T-helper 17 cell (primary cell): ENCODE data around the gene NR2F2. TPM values are rescaled to one million over a fixed set of nuclear protein-coding genes. Genes with fewer than 3 reads are reported as not detected.

Experiments used
- ATAC-seq: fragments of 150-1000 bp; cut with Tn5 transposase; 2 replicates; pipeline ENCODE4 v1.10.0; 2021; ENCODE audit warnings: mild to moderate bottlenecking, moderate library complexity
- DNase-seq, 3 donors: peaks; one replicate each; pipeline versions ENCODE4 v3.0.0 to v3.0.0-alpha.2; 2020 to 2021
- H3K9me3 ChIP-seq: one replicate; pipeline ENCODE4 v1.7.0; 2013; ENCODE audit warnings: low read length, mild to moderate bottlenecking; ENCODE audit not compliant: control insufficient read depth, poor library complexity, severe bottlenecking
- H3K27ac Mint-ChIP-seq: one replicate; pipeline ENCODE4 v1.8.0; 2022; ENCODE audit warnings: mild to moderate bottlenecking, moderate library complexity, mixed read lengths
- H3K27me3 Mint-ChIP-seq: one replicate; pipeline ENCODE4 v1.8.0; 2022; ENCODE audit warnings: mixed read lengths
- H3K36me3 Mint-ChIP-seq: one replicate; pipeline ENCODE4 v1.8.0; 2022; ENCODE audit warnings: low read depth, mixed read lengths
- H3K4me1 Mint-ChIP-seq: one replicate; pipeline ENCODE4 v1.8.0; 2022; ENCODE audit warnings: mild to moderate bottlenecking, mixed read lengths
- H3K4me3 Mint-ChIP-seq: one replicate; pipeline ENCODE4 v1.8.0; 2022; ENCODE audit warnings: mild to moderate bottlenecking, moderate library complexity, mixed read lengths
- total RNA-seq, 4 donors: library from RNA in 2 of 4; stranded (reverse) in 2 of 4; gene quantifications; one replicate each; pipeline ENCODE4 v1.2.3 and lab custom pipeline; 2022 to 2026

Gene NR2F2
- total RNA-seq, 2 donors from 2014 or later: not detected

- H3K36me3 Mint-ChIP-seq: peaks cover 5% of the 10 kb centered on the region
- H3K27me3 Mint-ChIP-seq: peaks cover 83% of the 10 kb centered on the region
- H3K4me1 Mint-ChIP-seq: no peaks in the 10 kb centered on the region
- no peak overlapping the region for H3K27ac Mint-ChIP-seq
- no peak overlapping the region for H3K4me3 Mint-ChIP-seq
- no peak for DNase-seq
- peaks cover 3% of the 10 kb centered on the region for H3K9me3 ChIP-seq
- no peak for ATAC-seq
These were observed 7.7 kb downstream of the NR2F2 start for GRCh38 chr15:96338074-96338765.

GRCh38 chr15:96338766-96339618 lies 8.5 kb downstream of the NR2F2 start:
- no peak overlapping the region for H3K4me3 Mint-ChIP-seq
- H3K4me1 Mint-ChIP-seq: no peaks in the 10 kb centered on the region
- no peak overlapping the region for H3K27ac Mint-ChIP-seq
- H3K36me3 Mint-ChIP-seq: peaks cover 5% of the 10 kb centered on the region
- peaks cover 84% of the 10 kb centered on the region for H3K27me3 Mint-ChIP-seq
- ATAC-seq: no peak
- no peak for DNase-seq
- peaks cover 3% of the 10 kb centered on the region for H3K9me3 ChIP-seq

GRCh38 chr15:96339619-96340347 lies 9.3 kb downstream of the NR2F2 start:
- DNase-seq (no peak), ATAC-seq (no peak)
- Mint-ChIP-seq H3K27me3 (peaks cover 87% of the 10 kb centered on the region), H3K4me1 (no peaks in the 10 kb centered on the region), H3K36me3 (peaks cover 2% of the 10 kb centered on the region), H3K27ac (no peak overlapping the region), H3K4me3 (no peak overlapping the region)
- H3K9me3 ChIP-seq: peaks cover 3% of the 10 kb centered on the region

GRCh38 chr15:96340348-96340597 lies 9.8 kb downstream of the NR2F2 start:
- Mint-ChIP-seq H3K27me3 (peaks cover 87% of the 10 kb centered on the region), H3K4me3 (no peak overlapping the region)

GRCh38 chr15:96340598-96341512 lies 10.4 kb downstream of the NR2F2 start:
- H3K27me3 Mint-ChIP-seq: peaks cover 87% of the 10 kb centered on the region
- H3K4me1 Mint-ChIP-seq: no peaks in the 10 kb centered on the region
- peaks cover 2% of the 10 kb centered on the region for H3K36me3 Mint-ChIP-seq
- DNase-seq: no peak
- H3K27ac Mint-ChIP-seq: no peak overlapping the region
- peaks cover 3% of the 10 kb centered on the region for H3K9me3 ChIP-seq
- peak overlapping the region; percentile 9 for H3K4me3 Mint-ChIP-seq
- no peak for ATAC-seq

More at GRCh38 chr15:96340348-96340597, 9.8 kb downstream of the NR2F2 start:
- H3K4me1 Mint-ChIP-seq: no peaks in the 10 kb centered on the region
- ATAC-seq (no peak), DNase-seq (no peak)
- no peak overlapping the region for H3K27ac Mint-ChIP-seq
- H3K9me3 ChIP-seq: peaks cover 3% of the 10 kb centered on the region
- peaks cover 2% of the 10 kb centered on the region for H3K36me3 Mint-ChIP-seq

- no peak for DNase-seq
- peaks cover 3% of the 10 kb centered on the region for H3K9me3 ChIP-seq
- H3K27ac Mint-ChIP-seq: no peak overlapping the region
- peak overlapping the region; percentile 9 for H3K4me3 Mint-ChIP-seq
- peaks cover 86% of the 10 kb centered on the region for H3K27me3 Mint-ChIP-seq
- peaks cover 2% of the 10 kb centered on the region for H3K36me3 Mint-ChIP-seq
- H3K4me1 Mint-ChIP-seq: no peaks in the 10 kb centered on the region
- no peak for ATAC-seq
These were observed 11.3 kb downstream of the NR2F2 start for GRCh38 chr15:96341513-96342405.

GRCh38 chr15:96342406-96343112 lies 12.1 kb downstream of the NR2F2 start:
- DNase-seq (no peak), ATAC-seq (no peak)
- Mint-ChIP-seq H3K4me3 (no peak overlapping the region), H3K4me1 (no peaks in the 10 kb centered on the region), H3K27me3 (peaks cover 85% of the 10 kb centered on the region), H3K36me3 (no peaks in the 10 kb centered on the region), H3K27ac (no peak overlapping the region)
- peaks cover 3% of the 10 kb centered on the region for H3K9me3 ChIP-seq

GRCh38 chr15:96343113-96344059 lies 12.9 kb downstream of the NR2F2 start:
- Mint-ChIP-seq H3K27ac (no peak overlapping the region), H3K4me1 (no peaks in the 10 kb centered on the region), H3K4me3 (no peak overlapping the region), H3K27me3 (peaks cover 87% of the 10 kb centered on the region), H3K36me3 (peaks cover 2% of the 10 kb centered on the region)
- ATAC-seq: no peak
- DNase-seq: no peak
- H3K9me3 ChIP-seq: peaks cover 3% of the 10 kb centered on the region

- ATAC-seq: no peak
- Mint-ChIP-seq H3K27me3 (peaks cover 94% of the 10 kb centered on the region), H3K27ac (no peak overlapping the region), H3K4me3 (peak overlapping the region; percentile 2), H3K4me1 (no peaks in the 10 kb centered on the region), H3K36me3 (peaks cover 2% of the 10 kb centered on the region)
- peaks cover 3% of the 10 kb centered on the region for H3K9me3 ChIP-seq
- no peak for DNase-seq
These were observed 13.7 kb downstream of the NR2F2 start for GRCh38 chr15:96344060-96344705.

- peak overlapping the region; percentile 3 for H3K4me3 Mint-ChIP-seq
- no peaks in the 10 kb centered on the region for H3K4me1 Mint-ChIP-seq
- ATAC-seq: no peak
- peaks cover 2% of the 10 kb centered on the region for H3K36me3 Mint-ChIP-seq
- H3K27ac Mint-ChIP-seq: no peak overlapping the region
- no peak for DNase-seq
- H3K27me3 Mint-ChIP-seq: peaks cover 95% of the 10 kb centered on the region
- H3K9me3 ChIP-seq: peaks cover 3% of the 10 kb centered on the region
These were observed 14.4 kb downstream of the NR2F2 start for GRCh38 chr15:96344706-96345559.
